CD4-positive, alpha-beta T cell treated with Interleukin-15 for 4 hours (primary cell): ENCODE measurements around the gene ZNF148.

Experiments used
- DNase-seq: peaks from one replicate; pipeline ENCODE4 v3.0.0-alpha.2; 2020; ENCODE audit warnings: low spot score

Gene ZNF148

DNA sequence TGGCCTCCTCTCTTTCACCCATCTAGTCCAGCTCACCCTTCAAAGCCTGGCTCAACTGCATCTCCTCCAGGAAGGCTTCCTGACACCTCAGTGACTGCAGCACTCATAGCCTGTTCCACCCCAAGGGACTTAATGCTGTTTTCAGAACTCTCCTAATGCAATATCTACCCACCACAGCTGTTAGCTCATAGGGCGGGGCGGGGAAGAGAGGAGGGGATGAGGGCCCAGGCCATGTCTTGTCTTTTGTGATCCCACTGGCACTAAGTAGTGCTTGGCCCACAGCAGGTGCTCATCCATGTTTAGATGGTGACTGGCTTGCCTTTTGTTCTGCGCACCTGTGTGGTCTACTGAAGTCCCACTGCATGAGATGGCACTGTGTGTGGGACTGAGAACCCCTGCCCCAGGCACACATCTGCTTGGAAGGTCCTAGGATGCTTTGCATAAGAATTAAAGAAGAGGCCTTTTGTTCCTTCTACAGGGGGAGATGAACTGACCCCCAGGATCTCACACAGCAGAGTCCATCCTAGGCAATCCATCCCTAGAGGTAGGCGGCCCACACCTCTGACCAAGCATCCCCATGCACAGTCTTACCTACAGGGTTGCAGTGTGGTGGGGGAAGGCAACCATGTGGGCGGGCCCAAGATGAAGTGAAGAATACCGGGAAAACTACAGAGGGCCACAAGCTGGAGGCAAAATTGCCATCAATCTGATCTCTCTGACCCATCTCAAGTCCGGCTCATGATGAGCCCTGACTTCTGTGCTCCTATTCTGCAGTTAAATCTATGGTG, 185.6 kb downstream of the ZNF148 start:
- no peak for DNase-seq

DNA sequence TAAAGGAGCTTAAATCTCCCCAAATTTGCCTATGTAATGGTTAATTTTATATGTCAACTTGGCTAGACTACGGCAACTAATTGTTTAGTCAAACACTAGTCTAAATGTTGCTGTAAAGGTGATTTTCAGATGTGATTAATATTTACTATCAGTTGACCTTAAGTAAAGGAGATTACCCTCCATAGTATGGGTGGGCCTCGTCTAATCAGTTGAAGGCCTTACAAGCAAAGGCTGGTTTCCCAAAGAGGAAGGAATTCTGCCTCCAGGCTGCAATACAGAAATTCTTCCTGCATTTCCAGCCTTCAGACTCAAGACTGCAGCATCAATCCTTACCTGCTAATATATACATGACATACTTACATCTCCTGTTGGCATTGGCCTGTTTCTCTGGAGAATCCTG, 186.2 kb downstream of the ZNF148 start:
- DNase-seq = no peak

DNA sequence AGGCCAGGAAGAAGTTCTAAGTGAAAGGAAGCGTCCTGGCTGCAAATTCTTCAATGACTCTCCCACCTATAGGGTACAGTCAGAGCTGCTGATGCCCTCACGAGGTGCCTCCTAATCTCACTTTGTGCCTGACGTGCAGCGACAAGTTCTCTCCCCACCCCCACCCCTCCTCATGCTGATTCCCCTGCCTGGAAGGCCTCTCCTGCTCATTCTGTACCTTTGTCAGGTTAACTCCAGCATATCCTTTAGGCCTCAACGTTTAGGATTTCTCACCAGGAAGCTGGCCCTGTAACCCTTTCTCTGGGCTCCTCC, 187.6 kb downstream of the ZNF148 start:
- DNase-seq = no peak

DNA sequence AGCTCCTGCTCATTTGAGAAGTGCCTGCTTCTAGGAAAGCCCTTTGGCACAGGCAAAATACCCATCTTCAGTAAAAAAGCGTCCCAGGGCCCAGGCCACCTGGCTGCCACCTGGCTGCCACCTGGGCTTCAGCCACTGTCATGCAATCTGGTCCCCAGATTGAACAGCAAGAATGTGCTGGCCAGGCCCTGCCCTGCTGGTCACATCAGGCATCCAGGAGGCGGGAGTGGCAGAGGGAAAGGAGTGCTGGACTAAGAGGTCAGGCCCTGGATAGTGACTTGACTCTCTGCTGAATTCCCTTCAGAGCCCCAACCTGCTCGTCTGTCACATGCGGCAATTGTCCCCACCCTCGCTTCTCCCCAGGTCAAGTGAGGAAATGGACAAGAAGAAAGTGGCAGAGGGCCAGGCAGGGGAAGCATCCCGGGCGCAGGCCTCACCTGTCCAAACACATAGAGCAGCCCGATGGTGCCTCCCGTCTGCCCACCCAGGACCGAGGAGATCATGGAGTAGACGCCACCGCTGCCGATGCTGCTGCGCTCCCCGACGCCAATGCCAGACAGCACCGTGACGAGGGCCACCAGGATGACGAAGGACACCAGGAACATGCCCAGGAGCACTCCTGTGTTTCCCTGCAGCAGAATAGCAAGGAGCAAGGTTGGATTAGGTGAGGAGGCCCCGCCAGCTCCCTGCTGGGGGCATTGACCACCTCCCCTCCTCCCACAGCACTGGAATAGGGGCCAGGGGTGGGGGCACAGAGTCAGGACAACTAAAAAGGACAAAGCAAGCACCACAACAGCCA, 188.1 kb downstream of the ZNF148 start:
- no peak for DNase-seq

DNA sequence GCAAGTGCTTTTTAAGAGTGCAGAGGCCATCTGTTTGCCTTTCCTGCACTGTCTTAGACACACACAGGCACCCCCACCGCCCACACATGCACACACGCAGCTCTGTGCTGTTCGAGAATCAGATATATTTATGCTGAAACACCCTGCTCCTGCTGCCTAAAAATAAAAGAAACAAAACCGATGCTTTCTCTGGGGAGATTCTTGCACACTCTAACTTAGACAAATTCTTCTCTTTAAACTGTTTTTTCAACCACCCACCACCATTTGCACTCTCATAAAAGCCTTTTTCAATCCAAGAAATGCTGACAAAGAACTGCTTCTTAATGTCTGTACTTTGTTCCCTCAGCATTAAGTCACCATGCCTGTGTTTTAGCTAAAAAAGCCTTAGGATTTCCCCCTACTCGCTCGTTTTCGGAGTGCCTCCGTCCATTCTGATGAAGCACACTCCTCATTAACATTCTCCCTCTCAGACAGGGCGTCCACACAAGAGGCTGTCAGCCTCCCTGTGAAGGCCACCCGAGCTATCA, 188.8 kb downstream of the ZNF148 start:
- no peak for DNase-seq

DNA sequence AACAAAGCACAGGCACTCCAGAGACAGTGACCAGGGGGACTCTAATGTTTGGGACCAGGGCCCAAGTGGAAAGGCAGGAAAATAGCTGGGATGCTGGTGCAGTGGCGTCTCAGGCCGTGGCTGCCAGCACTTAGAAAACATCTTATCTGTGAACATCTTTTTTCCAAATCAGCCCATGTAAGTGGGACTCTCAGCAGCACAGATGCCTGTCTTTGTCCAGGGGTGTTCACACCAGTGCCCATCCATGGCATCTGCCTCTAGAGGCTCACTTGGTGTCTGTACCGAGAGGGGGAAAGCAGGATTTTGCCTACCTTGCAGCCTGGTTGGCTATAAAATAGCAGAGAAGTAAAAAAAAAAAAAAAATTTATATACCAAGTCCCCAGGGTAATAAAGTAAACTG, 189.3 kb downstream of the ZNF148 start:
- no peak for DNase-seq

DNA sequence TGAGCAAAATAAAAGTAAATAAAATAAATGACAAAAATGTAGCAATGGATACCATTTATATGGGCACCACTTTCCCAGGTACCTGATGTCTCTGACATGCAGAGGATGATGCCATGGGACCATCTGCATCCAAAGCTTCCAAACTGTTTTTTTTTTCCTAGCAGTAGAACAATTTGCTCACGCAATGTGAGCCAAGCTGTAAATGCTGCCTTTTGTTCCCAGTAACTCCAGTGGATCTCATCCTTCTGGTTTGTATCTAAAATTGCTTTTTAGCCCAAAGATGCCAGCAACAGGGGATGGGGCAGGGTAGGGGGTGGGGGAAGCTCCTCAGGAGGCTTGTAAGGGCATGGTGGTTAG, 195.3 kb downstream of the ZNF148 start:
- DNase-seq = no peak

DNA sequence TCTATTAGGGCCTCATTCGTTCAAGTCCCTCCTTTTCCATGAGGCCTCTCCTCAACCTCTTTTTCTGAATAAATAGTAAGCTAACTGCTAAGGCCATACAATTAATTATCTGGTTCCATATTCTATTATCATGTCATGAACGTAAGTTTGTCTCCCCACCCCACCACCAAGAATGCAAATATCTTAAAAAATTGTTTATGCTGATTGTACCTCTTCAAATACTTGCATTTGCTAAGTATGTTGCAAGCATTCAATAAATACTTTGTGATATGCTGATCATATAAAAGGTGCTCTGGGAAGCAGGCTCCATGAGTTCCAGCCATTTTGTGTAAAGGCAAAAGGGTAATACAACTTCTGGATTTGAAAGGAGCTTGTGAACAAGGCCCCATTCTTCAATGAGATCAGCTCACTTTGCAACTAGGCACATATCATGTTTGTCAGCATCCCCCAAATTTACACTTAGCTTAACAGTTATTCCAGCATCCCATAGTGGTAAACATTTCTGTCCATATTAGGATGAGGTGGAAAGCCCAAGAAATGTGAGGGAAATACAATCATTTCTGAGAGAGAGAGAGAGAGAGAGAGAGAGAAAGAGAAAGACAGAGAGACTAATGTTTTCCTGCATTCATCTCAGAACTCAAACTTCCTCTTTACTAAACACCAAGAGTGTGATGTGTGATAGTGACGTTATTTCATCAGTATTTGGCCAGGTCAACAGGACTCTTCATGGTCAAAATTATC, 195.8 kb downstream of the ZNF148 start:
- no peak for DNase-seq

DNA sequence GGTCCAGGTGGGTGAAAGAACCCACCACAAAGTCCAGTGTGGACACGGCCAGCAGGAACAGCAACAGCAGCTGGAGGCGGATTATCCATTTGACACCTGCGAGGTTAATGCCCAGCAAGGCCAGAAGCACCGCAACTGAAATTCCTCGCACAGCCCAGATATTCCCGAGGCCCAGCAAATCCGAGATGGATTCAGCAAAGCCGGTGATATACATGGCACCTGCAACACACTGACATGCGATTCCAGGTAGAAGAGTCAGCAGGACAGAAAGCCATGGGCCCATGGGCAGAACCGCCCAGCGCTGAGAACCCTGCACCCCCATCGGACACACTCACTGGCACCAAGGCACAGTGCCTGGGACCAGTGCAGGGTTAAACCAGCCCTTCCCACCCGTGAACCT, 197.4 kb downstream of the ZNF148 start:
- DNase-seq = no peak
